Measurements from ENCODE around the gene WWC2. TPM values are rescaled to one million over a fixed set of nuclear protein-coding genes. Genes with fewer than 3 reads are reported as not detected.

WWC2 gene
- total RNA-seq, 1 donor from 2014 or later = 39.6 TPM

DNA sequence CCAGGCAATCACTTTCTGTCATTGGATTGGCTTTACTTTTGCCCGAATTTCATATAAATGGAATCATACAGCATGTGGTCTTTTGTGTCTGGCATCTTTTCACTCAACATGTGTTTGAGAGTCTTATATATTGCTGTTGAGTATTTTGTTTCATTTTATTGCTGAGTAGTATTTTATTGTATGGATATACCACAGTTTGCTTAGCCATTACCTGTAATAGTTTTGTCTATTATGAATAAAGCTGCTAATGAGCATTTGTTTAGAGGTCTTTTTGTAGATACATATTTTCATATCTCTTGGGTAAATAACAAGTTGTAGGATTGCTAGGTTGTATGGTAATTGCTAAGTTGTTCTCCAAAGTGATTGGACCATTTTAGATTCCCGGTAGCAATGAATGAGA is 105.7 kb downstream of the WWC2 start:
- Histone ChIP-seq H3K27ac (no peak overlapping the region), H3K27me3 (no peaks in the 10 kb centered on the region), H4K20me1 (ENCODE audit: low read depth) (peaks cover 5% of the 10 kb centered on the region), H3K4me1 (peaks cover 14% of the 10 kb centered on the region), H2AFZ (replicated peaks) (no peak overlapping the region), H3K4me2 (no peak overlapping the region), H3K9ac (no peak overlapping the region), H3K9me3 (ENCODE audit: low read depth) (no peaks in the 10 kb centered on the region), H3K36me3 (no peaks in the 10 kb centered on the region), H3K4me3 (no peak overlapping the region), H3K79me2 (ENCODE audit: low read depth) (peaks cover 48% of the 10 kb centered on the region), H3F3A (ENCODE audit: low read depth) (no peaks in the 10 kb centered on the region)
- H3K4me3 Mint-ChIP-seq = no peak overlapping the region
- no peak for DNase-seq (ENCODE audit: low spot score)
- no peaks in the 10 kb centered on the region for H3K27me3 Mint-ChIP-seq (ENCODE audit: insufficient read depth, low read depth)
- no peaks in the 10 kb centered on the region for H3K9me3 Mint-ChIP-seq
- peaks cover 6% of the 10 kb centered on the region for H3K36me3 Mint-ChIP-seq
- TF ChIP-seq, protein P1, sequence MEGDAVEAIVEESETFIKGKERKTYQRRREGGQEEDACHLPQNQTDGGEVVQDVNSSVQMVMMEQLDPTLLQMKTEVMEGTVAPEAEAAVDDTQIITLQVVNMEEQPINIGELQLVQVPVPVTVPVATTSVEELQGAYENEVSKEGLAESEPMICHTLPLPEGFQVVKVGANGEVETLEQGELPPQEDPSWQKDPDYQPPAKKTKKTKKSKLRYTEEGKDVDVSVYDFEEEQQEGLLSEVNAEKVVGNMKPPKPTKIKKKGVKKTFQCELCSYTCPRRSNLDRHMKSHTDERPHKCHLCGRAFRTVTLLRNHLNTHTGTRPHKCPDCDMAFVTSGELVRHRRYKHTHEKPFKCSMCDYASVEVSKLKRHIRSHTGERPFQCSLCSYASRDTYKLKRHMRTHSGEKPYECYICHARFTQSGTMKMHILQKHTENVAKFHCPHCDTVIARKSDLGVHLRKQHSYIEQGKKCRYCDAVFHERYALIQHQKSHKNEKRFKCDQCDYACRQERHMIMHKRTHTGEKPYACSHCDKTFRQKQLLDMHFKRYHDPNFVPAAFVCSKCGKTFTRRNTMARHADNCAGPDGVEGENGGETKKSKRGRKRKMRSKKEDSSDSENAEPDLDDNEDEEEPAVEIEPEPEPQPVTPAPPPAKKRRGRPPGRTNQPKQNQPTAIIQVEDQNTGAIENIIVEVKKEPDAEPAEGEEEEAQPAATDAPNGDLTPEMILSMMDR (IDR thresholded peaks at IDR 0.05) = no peak
- no peak for TF ChIP-seq EZH2 (IDR thresholded peaks at IDR 0.05)
- TF ChIP-seq EZH2phosphoT487 (IDR thresholded peaks at IDR 0.05) = no peak
- no peak overlapping the region for H3K27ac Mint-ChIP-seq
- peaks cover 5% of the 10 kb centered on the region for H3K4me1 Mint-ChIP-seq

- H3K27ac ChIP-seq = peak overlapping the region; percentile 9
- Mint-ChIP-seq H3K27me3 (ENCODE audit: insufficient read depth, low read depth) (peaks cover 1% of the 10 kb centered on the region), H3K4me3 (no peak overlapping the region), H3K9me3 (no peaks in the 10 kb centered on the region), H3K4me1 (peaks cover 5% of the 10 kb centered on the region), H3K36me3 (peaks cover 6% of the 10 kb centered on the region), H3K27ac (no peak overlapping the region)
- no peak for DNase-seq (ENCODE audit: low spot score)
- H3K4me2 ChIP-seq = no peak overlapping the region
- TF ChIP-seq EZH2phosphoT487 (IDR thresholded peaks at IDR 0.05) (no peak), EZH2 (IDR thresholded peaks at IDR 0.05) (no peak)
- TF ChIP-seq, protein P1 (IDR thresholded peaks at IDR 0.05) = no peak
- H3K27me3 ChIP-seq = no peaks in the 10 kb centered on the region
- H3K36me3 ChIP-seq = no peaks in the 10 kb centered on the region
- H2AFZ ChIP-seq (replicated peaks) = no peak overlapping the region
- no peaks in the 10 kb centered on the region for H3F3A ChIP-seq (ENCODE audit: low read depth)
- H4K20me1 ChIP-seq (ENCODE audit: low read depth) = peaks cover 5% of the 10 kb centered on the region
- peaks cover 46% of the 10 kb centered on the region for H3K79me2 ChIP-seq (ENCODE audit: low read depth)
- H3K9ac ChIP-seq = no peak overlapping the region
- no peak overlapping the region for H3K4me3 ChIP-seq
- peaks cover 14% of the 10 kb centered on the region for H3K4me1 ChIP-seq
- no peaks in the 10 kb centered on the region for H3K9me3 ChIP-seq (ENCODE audit: low read depth)
Observed at GRCh38 chr4:183205193-183205592, 106.1 kb downstream of the WWC2 start.

- Mint-ChIP-seq H3K4me1 (peaks cover 1% of the 10 kb centered on the region), H3K27ac (no peak overlapping the region), H3K36me3 (peaks cover 6% of the 10 kb centered on the region), H3K9me3 (no peaks in the 10 kb centered on the region), H3K27me3 (ENCODE audit: insufficient read depth, low read depth) (peaks cover 2% of the 10 kb centered on the region), H3K4me3 (no peak overlapping the region)
- Histone ChIP-seq H2AFZ (replicated peaks) (no peak overlapping the region), H3K4me2 (no peak overlapping the region), H3K9me3 (ENCODE audit: low read depth) (no peaks in the 10 kb centered on the region), H3F3A (ENCODE audit: low read depth) (no peaks in the 10 kb centered on the region), H3K9ac (no peak overlapping the region), H3K79me2 (ENCODE audit: low read depth) (peaks cover 46% of the 10 kb centered on the region), H3K36me3 (no peaks in the 10 kb centered on the region), H3K4me3 (no peak overlapping the region), H4K20me1 (ENCODE audit: low read depth) (peaks cover 5% of the 10 kb centered on the region), H3K27me3 (no peaks in the 10 kb centered on the region), H3K27ac (peak overlapping the region; percentile 9), H3K4me1 (peaks cover 8% of the 10 kb centered on the region)
- no peak for DNase-seq (ENCODE audit: low spot score)
- TF ChIP-seq EZH2 (IDR thresholded peaks at IDR 0.05) (no peak), EZH2phosphoT487 (IDR thresholded peaks at IDR 0.05) (no peak)
- TF ChIP-seq, protein P1 (IDR thresholded peaks at IDR 0.05) = no peak
Observed at GRCh38 chr4:183205709-183206108, 106.7 kb downstream of the WWC2 start.
